ENCODE measurements around the gene PACSIN2. TPM values are rescaled to one million over a fixed set of nuclear protein-coding genes. Genes with fewer than 3 reads are reported as not detected.

PACSIN2 gene
- total and polyA plus RNA-seq, 2 experiments from 2014 or later, result 23.5 to 57.3 TPM

DNA sequence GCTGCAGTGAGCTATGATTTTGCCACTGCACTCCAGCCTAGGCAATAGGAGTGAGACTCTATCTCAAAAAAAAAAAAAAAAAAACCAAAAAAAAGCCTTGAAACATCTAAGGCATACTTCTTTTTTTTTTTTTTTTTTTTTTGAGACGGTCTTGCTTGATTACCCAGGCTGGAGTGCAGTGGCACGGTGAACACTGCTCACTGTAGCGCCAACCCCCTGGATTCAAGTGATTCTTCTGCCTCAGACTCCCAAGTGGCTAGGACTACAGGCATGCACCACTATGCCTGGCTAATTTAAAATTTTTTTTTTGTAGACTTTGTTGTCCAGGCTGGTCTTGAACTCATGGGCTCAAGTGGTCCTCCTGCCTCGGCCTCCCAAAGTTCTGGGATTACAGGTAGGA, 177.4 kb downstream of the PACSIN2 start:
- Histone ChIP-seq H2AFZ (no peak overlapping the region), H3K9me2 (ENCODE audit: insufficient read depth) (no peaks in the 10 kb centered on the region), H4K20me1 (replicated peaks; ENCODE audit: insufficient read depth) (no peaks in the 10 kb centered on the region; the same call in 1 of the 2 replicates), H3K4me3 (no peak overlapping the region), H3K4me2 (no peak overlapping the region), H3F3A (replicated peaks; ENCODE audit: low read depth) (no peaks in the 10 kb centered on the region), H3K36me3 (ENCODE audit: insufficient read depth) (no peaks in the 10 kb centered on the region), H3K79me2 (replicated peaks; ENCODE audit: insufficient read depth) (no peaks in the 10 kb centered on the region), H3K4me1 (ENCODE audit: insufficient read depth) (peaks cover 4% of the 10 kb centered on the region; the same call in 1 of the 2 replicates), H3K27ac (ENCODE audit: low read depth) (no peak overlapping the region), H3K27me3 (ENCODE audit: insufficient read depth) (no peaks in the 10 kb centered on the region)
- TF ChIP-seq, protein P1, sequence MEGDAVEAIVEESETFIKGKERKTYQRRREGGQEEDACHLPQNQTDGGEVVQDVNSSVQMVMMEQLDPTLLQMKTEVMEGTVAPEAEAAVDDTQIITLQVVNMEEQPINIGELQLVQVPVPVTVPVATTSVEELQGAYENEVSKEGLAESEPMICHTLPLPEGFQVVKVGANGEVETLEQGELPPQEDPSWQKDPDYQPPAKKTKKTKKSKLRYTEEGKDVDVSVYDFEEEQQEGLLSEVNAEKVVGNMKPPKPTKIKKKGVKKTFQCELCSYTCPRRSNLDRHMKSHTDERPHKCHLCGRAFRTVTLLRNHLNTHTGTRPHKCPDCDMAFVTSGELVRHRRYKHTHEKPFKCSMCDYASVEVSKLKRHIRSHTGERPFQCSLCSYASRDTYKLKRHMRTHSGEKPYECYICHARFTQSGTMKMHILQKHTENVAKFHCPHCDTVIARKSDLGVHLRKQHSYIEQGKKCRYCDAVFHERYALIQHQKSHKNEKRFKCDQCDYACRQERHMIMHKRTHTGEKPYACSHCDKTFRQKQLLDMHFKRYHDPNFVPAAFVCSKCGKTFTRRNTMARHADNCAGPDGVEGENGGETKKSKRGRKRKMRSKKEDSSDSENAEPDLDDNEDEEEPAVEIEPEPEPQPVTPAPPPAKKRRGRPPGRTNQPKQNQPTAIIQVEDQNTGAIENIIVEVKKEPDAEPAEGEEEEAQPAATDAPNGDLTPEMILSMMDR (conservative IDR thresholded peaks at IDR 0.05; ENCODE audit: low read depth in 2 of 2), result no peak
- no peak for TF ChIP-seq NANOG (IDR thresholded peaks at IDR 0.05; ENCODE audit: borderline replicate concordance)
- no peak for TF ChIP-seq STAT1 (IDR thresholded peaks at IDR 0.05; ENCODE audit: unreplicated experiment)
- TF ChIP-seq EZH2 (IDR thresholded peaks at IDR 0.05; ENCODE audit: low read depth, unreplicated experiment), result no peak
- TF ChIP-seq ZNF331 (CRISPR knock-in tag; IDR thresholded peaks at IDR 0.05; ENCODE audit: low read depth), result no peak
- no peak for TF ChIP-seq JUNB (IDR thresholded peaks at IDR 0.05; ENCODE audit: unreplicated experiment)
- no peak for TF ChIP-seq ZNF114 (CRISPR knock-in tag; IDR thresholded peaks at IDR 0.05)
- no peak for TF ChIP-seq EZH2phosphoT487 (IDR thresholded peaks at IDR 0.05; ENCODE audit: unreplicated experiment)
- TF ChIP-seq POLR2AphosphoS5 (IDR thresholded peaks at IDR 0.05; ENCODE audit: low read depth), result no peak
- H3K4me1 Mint-ChIP-seq, result no peaks in the 10 kb centered on the region
- ATAC-seq (no peak), DNase-seq (ENCODE audit: low spot score) (no peak)
- no peaks in the 10 kb centered on the region; the same call in 2 of the 3 replicates for H3K36me3 Mint-ChIP-seq (ENCODE audit: low read depth)
- H3K27ac Mint-ChIP-seq, result no peak overlapping the region
- H3K27me3 Mint-ChIP-seq (ENCODE audit: insufficient read depth, low read depth, poor library complexity), result peaks cover 2% of the 10 kb centered on the region
- H3K4me3 Mint-ChIP-seq, result no peak overlapping the region
- H3K9me3 Mint-ChIP-seq, result no peaks in the 10 kb centered on the region

DNA sequence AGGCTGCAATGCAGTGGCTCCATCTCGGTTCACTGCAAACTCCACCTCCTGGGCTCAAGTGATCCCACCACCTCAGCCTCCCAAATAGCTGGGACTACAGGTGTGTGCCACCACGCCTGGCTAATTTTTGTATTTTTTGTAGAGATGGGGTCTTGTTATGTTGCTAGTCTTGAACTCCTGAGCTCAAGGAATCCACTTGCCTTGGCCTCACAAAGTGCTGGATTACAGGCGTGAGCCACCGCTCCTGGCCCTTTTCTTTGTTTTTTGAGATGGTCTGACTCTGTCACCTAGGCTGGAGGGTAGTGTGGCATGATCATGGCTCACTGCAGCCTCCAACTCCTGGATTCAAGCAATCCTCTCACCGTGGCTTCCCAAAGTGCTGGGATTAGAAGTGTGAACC, 178.9 kb downstream of the PACSIN2 start:
- no peaks in the 10 kb centered on the region for H4K20me1 ChIP-seq (replicated peaks; ENCODE audit: insufficient read depth)

More for the DNA sequence above, 178.9 kb downstream of the PACSIN2 start:
- Histone ChIP-seq H3F3A (replicated peaks; ENCODE audit: low read depth) (no peaks in the 10 kb centered on the region), H3K27ac (ENCODE audit: low read depth) (no peak overlapping the region), H2AFZ (no peak overlapping the region), H3K4me3 (no peak overlapping the region), H3K9me2 (ENCODE audit: insufficient read depth) (no peaks in the 10 kb centered on the region), H3K4me2 (no peak overlapping the region), H3K36me3 (ENCODE audit: insufficient read depth) (no peaks in the 10 kb centered on the region), H3K27me3 (ENCODE audit: insufficient read depth) (no peaks in the 10 kb centered on the region), H3K79me2 (replicated peaks; ENCODE audit: insufficient read depth) (no peaks in the 10 kb centered on the region), H3K4me1 (ENCODE audit: insufficient read depth) (no peaks in the 10 kb centered on the region)
- H3K36me3 Mint-ChIP-seq (ENCODE audit: low read depth), result no peaks in the 10 kb centered on the region; the same call in 2 of the 3 replicates
- H3K27ac Mint-ChIP-seq, result no peak overlapping the region
- H3K9me3 Mint-ChIP-seq, result no peaks in the 10 kb centered on the region
- H3K4me1 Mint-ChIP-seq, result no peaks in the 10 kb centered on the region
- peaks cover 2% of the 10 kb centered on the region for H3K27me3 Mint-ChIP-seq (ENCODE audit: insufficient read depth, low read depth, poor library complexity)
- DNase-seq (ENCODE audit: low spot score) (no peak), ATAC-seq (no peak)
- no peak for TF ChIP-seq POLR2AphosphoS5 (IDR thresholded peaks at IDR 0.05; ENCODE audit: low read depth)
- no peak for TF ChIP-seq EZH2 (IDR thresholded peaks at IDR 0.05; ENCODE audit: low read depth, unreplicated experiment)
- no peak for TF ChIP-seq NANOG (IDR thresholded peaks at IDR 0.05; ENCODE audit: borderline replicate concordance)
- TF ChIP-seq, protein P2, sequence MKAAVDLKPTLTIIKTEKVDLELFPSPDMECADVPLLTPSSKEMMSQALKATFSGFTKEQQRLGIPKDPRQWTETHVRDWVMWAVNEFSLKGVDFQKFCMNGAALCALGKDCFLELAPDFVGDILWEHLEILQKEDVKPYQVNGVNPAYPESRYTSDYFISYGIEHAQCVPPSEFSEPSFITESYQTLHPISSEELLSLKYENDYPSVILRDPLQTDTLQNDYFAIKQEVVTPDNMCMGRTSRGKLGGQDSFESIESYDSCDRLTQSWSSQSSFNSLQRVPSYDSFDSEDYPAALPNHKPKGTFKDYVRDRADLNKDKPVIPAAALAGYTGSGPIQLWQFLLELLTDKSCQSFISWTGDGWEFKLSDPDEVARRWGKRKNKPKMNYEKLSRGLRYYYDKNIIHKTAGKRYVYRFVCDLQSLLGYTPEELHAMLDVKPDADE (IDR thresholded peaks at IDR 0.05), result no peak
- H3K4me3 Mint-ChIP-seq, result no peak overlapping the region

Measured in GM23338 (cell line).